Caco-2 (cell line): Measurements from ENCODE around the gene PRRG4. TPM values are rescaled to one million over a fixed set of nuclear protein-coding genes. Genes with fewer than 3 reads are reported as not detected.

Experiments used
- BruUV-seq: library from RNA; stranded (reverse); fragments of 400-500 nt; replicated peaks from 2 replicates; lab custom pipeline; 2021; lab: Mats Ljungman, UMichigan
- CTCF ChIA-PET: fragments of 300-600 bp; sonication (Branson Sonifier 250); formaldehyde crosslinking; loops from one replicate; lab custom pipeline; 2022; ENCODE audit warnings: antibody characterized with exemption; lab: Charles Lee
- POLR2A ChIA-PET: fragments of 300-600 bp; sonication (Branson Sonifier 250); formaldehyde crosslinking; loops from one replicate; lab custom pipeline; 2022; ENCODE audit warnings: antibody characterized with exemption; lab: Charles Lee
- DNase-seq, 2 experiments: peaks; one replicate each; pipeline versions ENCODE4 v3.0.0 to v3.0.0-alpha.2; 2020 to 2022
- H3K27me3 ChIP-seq: replicated peaks from 2 replicates; pipeline ENCODE4 v1.6.0; 2011; ENCODE audit warnings: low read length; ENCODE audit not compliant: control insufficient read depth, insufficient read depth
- H3K36me3 ChIP-seq: 2 replicates; pipeline ENCODE4 v1.5.1; 2011; ENCODE audit warnings: low read length; ENCODE audit not compliant: control insufficient read depth, insufficient read depth
- H3K4me1 ChIP-seq: fragments of 250-450 bp; sonication (Bioruptor Pico); 2 replicates; pipeline ENCODE4 v1.5.1; 2020; ENCODE audit warnings: mild to moderate bottlenecking
- H3K4me3 ChIP-seq: 2 replicates; pipeline ENCODE4 v1.5.1; 2011; ENCODE audit warnings: low read depth, mild to moderate bottlenecking, control low read depth, low read length
- H3K9me3 ChIP-seq: fragments of 250-450 bp; sonication (Bioruptor Pico); 2 replicates; pipeline ENCODE4 v1.5.1; 2020; ENCODE audit warnings: mild to moderate bottlenecking, moderate library complexity
- H3K27ac Mint-ChIP-seq: one replicate; pipeline ENCODE4 v1.8.0; 2022; ENCODE audit warnings: mixed read lengths; ENCODE audit not compliant: unreplicated experiment
- H3K27me3 Mint-ChIP-seq: one replicate; pipeline ENCODE4 v1.8.0; 2022; ENCODE audit warnings: mixed read lengths; ENCODE audit not compliant: insufficient read depth, unreplicated experiment
- H3K36me3 Mint-ChIP-seq: one replicate; pipeline ENCODE4 v1.8.0; 2022; ENCODE audit warnings: mild to moderate bottlenecking, mixed read lengths; ENCODE audit not compliant: insufficient read depth, unreplicated experiment
- H3K4me1 Mint-ChIP-seq: one replicate; pipeline ENCODE4 v1.8.0; 2022; ENCODE audit warnings: low read depth, mixed read lengths; ENCODE audit not compliant: unreplicated experiment
- H3K4me3 Mint-ChIP-seq: one replicate; pipeline ENCODE4 v1.8.0; 2022; ENCODE audit warnings: mild to moderate bottlenecking, moderate library complexity, mixed read lengths; ENCODE audit not compliant: unreplicated experiment
- H3K9me3 Mint-ChIP-seq: one replicate; pipeline ENCODE4 v1.8.0; 2022; ENCODE audit warnings: mixed read lengths; ENCODE audit not compliant: unreplicated experiment
- intact Hi-C: fragments of 100-400 bp; cut with micrococcal nuclease; formaldehyde crosslinking; loops from one replicate; pipeline ENCODE4 v1.10.0; 2022; ENCODE audit not compliant: unreplicated experiment
- total RNA-seq: library from RNA; stranded (reverse); gene quantifications from 2 replicates; pipeline ENCODE4 v1.2.3, GENCODE V29; 2022
- TF ChIP-seq, protein P1 (sequence below), 2 experiments: fragments of 200-600 bp in 1 of 2; IDR thresholded peaks; 1 replicate in 1 of 2; 2 replicates in 1 of 2; pipeline versions ENCODE4 v1.5.1 to v1.8.0; 2011 to 2022; ENCODE audit warnings: antibody characterized with exemption in 1 of 2, control low read depth in 1 of 2, inconsistent platforms in 1 of 2, low read depth in 1 of 2, low read length in 1 of 2, mild to moderate bottlenecking in 1 of 2, moderate library complexity in 1 of 2; ENCODE audit not compliant: insufficient read depth in 1 of 2, severe bottlenecking in 1 of 2, unreplicated experiment in 1 of 2

Gene PRRG4
- total RNA-seq, 1 experiment from 2014 or later = 6.9 TPM

DNA sequence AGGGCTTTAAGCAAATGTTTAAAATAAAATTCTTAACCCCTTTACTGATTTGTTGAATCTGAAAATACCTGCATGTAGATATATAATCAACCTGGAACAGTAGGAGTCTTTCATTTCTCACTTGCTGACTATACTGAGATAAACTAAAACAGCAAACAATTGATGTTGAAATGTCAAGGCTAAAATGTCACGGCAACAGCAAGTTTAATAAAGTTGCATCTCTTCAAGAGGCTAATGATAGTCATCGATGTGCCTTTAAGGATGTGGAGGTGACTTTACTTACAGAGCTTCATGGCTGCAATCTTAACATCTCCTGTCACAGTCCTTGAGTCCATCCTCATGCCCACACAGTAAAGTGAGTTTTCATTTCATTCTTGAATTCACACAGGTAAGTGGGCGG is 3.6 kb upstream of the PRRG4 start:
- Histone ChIP-seq H3K4me3 (no peak overlapping the region), H3K9me3 (no peaks in the 10 kb centered on the region), H3K27me3 (no peaks in the 10 kb centered on the region), H3K36me3 (no peaks in the 10 kb centered on the region), H3K4me1 (peaks cover 5% of the 10 kb centered on the region)
- no peak overlapping the region for H3K4me3 Mint-ChIP-seq
- BruUV-seq = no TSS peak
- ChIA-PET CTCF (no interaction called here), POLR2A (no interaction called here)
- H3K4me1 Mint-ChIP-seq = peaks cover 7% of the 10 kb centered on the region
- H3K27ac Mint-ChIP-seq = no peak overlapping the region
- no peaks in the 10 kb centered on the region for H3K9me3 Mint-ChIP-seq
- intact Hi-C loops = no loop called here
- TF ChIP-seq, protein P1, sequence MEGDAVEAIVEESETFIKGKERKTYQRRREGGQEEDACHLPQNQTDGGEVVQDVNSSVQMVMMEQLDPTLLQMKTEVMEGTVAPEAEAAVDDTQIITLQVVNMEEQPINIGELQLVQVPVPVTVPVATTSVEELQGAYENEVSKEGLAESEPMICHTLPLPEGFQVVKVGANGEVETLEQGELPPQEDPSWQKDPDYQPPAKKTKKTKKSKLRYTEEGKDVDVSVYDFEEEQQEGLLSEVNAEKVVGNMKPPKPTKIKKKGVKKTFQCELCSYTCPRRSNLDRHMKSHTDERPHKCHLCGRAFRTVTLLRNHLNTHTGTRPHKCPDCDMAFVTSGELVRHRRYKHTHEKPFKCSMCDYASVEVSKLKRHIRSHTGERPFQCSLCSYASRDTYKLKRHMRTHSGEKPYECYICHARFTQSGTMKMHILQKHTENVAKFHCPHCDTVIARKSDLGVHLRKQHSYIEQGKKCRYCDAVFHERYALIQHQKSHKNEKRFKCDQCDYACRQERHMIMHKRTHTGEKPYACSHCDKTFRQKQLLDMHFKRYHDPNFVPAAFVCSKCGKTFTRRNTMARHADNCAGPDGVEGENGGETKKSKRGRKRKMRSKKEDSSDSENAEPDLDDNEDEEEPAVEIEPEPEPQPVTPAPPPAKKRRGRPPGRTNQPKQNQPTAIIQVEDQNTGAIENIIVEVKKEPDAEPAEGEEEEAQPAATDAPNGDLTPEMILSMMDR (IDR thresholded peaks at IDR 0.05; ENCODE audit: insufficient read depth in 1 of 2, low read depth in 1 of 2, low read length in 1 of 2, severe bottlenecking in 1 of 2, unreplicated experiment in 1 of 2) = no peak
- H3K27me3 Mint-ChIP-seq = no peaks in the 10 kb centered on the region
- no peaks in the 10 kb centered on the region for H3K36me3 Mint-ChIP-seq
- DNase-seq = no peak

DNA sequence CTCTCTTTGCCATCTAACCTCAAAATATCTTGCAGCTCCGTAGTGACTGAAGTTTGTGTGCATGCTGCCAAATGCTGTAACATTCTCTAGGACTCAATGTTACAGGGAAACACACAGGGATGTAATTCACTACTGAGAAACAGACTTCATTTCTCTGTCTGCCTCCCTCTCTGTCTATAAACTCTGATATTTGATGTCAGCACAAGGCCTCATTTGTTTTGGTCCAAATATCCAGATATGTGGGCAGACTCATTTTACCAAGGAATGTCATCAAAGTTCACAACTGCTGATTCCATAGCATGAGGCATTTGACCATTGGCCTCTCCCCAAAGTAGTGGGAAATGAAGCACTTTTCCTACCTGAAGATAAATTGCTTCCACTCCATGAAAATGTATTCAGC is 2.5 kb upstream of the PRRG4 start:
- H3K27me3 ChIP-seq = no peaks in the 10 kb centered on the region
- H3K9me3 ChIP-seq = no peaks in the 10 kb centered on the region
- Mint-ChIP-seq H3K9me3 (no peaks in the 10 kb centered on the region), H3K4me1 (peaks cover 11% of the 10 kb centered on the region), H3K27me3 (no peaks in the 10 kb centered on the region), H3K36me3 (no peaks in the 10 kb centered on the region), H3K27ac (no peak overlapping the region), H3K4me3 (no peak overlapping the region)
- no TSS peak for BruUV-seq
- no peak overlapping the region for H3K4me3 ChIP-seq
- ChIA-PET CTCF (no interaction called here), POLR2A (no interaction called here)
- no peak for DNase-seq
- H3K4me1 ChIP-seq = peaks cover 5% of the 10 kb centered on the region
- intact Hi-C loops = no loop called here
- no peaks in the 10 kb centered on the region; the same call in 1 of the 2 replicates for H3K36me3 ChIP-seq
- TF ChIP-seq, protein P1 (IDR thresholded peaks at IDR 0.05; ENCODE audit: insufficient read depth in 1 of 2, low read depth in 1 of 2, low read length in 1 of 2, severe bottlenecking in 1 of 2, unreplicated experiment in 1 of 2) = no peak

DNA sequence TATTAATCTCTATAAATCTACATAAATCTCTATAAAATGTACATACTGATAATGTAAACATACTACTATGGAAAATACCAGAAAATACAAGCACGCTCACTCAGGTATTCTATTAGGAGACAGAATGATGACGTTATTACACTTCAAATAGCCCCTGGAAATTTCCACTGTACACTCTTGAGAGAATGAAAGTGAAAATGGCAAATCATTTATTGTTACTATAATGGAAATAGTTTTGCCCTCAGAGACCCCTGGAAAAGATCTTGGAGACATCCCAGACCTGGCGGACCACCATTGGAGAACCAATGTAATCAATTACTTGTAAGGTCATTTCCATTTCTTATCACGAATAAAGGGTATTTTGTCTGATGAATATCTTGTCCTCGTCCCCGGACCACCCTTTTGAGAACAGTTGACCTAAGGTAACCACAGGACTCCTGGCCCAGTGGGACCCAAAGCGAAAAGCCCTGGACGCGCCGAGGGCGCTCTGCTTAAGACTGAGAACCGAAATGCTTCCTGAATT is 509 bp upstream of the PRRG4 start:
- TF ChIP-seq, protein P1 (IDR thresholded peaks at IDR 0.05; ENCODE audit: insufficient read depth in 1 of 2, low read depth in 1 of 2, low read length in 1 of 2, severe bottlenecking in 1 of 2, unreplicated experiment in 1 of 2) = no peak
- no peaks in the 10 kb centered on the region for H3K9me3 ChIP-seq
- no peak for DNase-seq
- no peaks in the 10 kb centered on the region for H3K27me3 ChIP-seq
- intact Hi-C loops = no loop called here
- Mint-ChIP-seq H3K4me3 (peak overlapping the region; percentile 86), H3K9me3 (no peaks in the 10 kb centered on the region), H3K27ac (peak overlapping the region; percentile 83), H3K27me3 (no peaks in the 10 kb centered on the region), H3K4me1 (peaks cover 11% of the 10 kb centered on the region), H3K36me3 (no peaks in the 10 kb centered on the region)
- TSS peak; percentile 74 for BruUV-seq
- ChIA-PET CTCF (interaction anchor here (0.7 kb wide), 1 partner anchor 236 kb away, joined by 3 read pairs; no protein-coding TSS in a partner anchor), POLR2A (interaction anchor here (0.6 kb wide), 1 partner anchor 597 kb away, joined by 3 read pairs; no protein-coding TSS in a partner anchor)
- peaks cover 5% of the 10 kb centered on the region for H3K4me1 ChIP-seq
- H3K4me3 ChIP-seq = peak overlapping the region; percentile 98
- H3K36me3 ChIP-seq = no peaks in the 10 kb centered on the region; the same call in none of the 2 replicates
